HG03097 (cell line): Measurements from ENCODE around the gene NR5A1.

Source experiments
- ATAC-seq: cut with Tn5 transposase; IDR thresholded peaks from one replicate; pipeline ENCODE4 v1.9.1; 2021; ENCODE audit not compliant: unreplicated experiment, low FRiP score

Gene NR5A1

DNA sequence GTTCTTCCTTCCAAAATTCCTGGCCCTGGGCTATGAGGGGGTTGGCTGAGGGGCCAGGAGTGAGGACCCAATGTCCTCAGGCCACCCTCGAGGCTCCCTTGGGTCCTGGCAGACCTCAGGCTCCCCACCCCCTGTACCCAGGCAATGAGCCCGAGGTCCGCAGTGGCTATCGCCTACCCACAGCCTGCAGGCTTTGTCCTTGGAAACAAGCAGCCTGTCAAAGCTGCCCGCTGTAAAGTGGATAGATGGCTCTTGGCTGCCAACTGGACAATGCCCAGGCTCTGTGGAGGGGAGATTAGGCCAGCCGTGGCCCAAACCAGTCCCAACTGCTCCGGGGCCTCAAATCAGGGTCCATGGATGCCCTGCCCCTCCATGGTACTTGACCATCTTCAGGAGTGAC lies 59.2 kb downstream of the NR5A1 start:
- no peak for ATAC-seq

GRCh38 chr9:124447297-124447661 lies 59.9 kb downstream of the NR5A1 start:
- ATAC-seq, result no peak

DNA sequence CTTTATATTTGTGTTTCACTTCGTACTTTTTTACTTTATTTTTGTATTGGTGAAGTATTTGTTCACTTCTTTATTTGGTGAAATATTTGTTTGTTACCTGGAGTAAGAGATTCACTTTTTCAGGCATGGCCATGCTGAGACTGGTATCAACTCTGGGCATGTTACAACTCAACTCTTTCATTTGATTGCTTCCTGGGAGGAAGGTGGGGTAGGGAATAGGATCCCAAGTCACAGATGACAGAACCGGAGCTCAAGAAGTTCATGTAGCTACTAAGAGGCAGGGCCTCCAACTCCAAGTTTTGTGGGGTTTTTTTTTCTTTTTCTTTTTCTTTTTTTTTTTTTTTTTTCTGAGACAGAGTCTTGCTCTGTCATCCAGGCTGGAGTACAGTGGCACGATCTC lies 63.0 kb downstream of the NR5A1 start:
- no peak for ATAC-seq

GRCh38 chr9:124443625-124444024 lies 63.6 kb downstream of the NR5A1 start:
- no peak for ATAC-seq

DNA sequence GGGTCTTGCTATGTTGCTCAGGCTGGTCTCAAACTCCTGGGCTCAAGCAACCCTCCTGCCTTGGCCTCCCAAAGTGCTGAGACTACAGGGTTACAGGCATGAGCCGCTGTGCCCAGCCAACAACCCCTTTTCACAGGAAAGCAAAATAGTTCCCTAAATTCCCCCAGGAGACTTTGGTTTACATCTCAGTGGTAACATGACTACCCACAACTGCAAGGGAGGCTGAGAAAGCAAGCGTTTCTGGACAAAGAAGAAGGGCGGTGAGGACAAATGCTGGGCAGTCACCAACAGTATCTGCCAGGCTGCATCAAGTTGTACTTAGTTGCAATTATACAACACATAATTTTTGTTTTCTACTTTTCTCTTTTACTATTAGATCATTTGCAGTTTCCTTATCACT lies 64.4 kb downstream of the NR5A1 start:
- ATAC-seq, result no peak

DNA sequence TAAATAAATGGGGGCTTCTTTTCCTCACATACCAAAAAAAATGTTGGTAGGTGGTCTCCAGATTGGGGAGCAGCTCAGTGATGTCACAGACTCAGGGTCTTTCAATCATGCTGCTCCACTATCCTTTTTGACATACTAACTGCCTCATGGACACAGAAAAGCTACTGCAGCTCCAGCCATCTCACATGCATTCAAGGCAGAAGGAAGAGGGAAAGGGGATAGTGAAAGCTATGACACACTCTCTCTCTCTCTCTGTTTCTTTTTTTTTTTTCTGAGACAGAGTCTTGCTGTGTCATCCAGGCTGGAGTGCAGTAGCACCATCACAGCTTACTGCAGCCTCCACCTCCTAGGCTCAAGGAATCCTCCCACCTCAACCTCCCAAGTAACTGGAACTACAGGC lies 64.8 kb downstream of the NR5A1 start:
- no peak for ATAC-seq

DNA sequence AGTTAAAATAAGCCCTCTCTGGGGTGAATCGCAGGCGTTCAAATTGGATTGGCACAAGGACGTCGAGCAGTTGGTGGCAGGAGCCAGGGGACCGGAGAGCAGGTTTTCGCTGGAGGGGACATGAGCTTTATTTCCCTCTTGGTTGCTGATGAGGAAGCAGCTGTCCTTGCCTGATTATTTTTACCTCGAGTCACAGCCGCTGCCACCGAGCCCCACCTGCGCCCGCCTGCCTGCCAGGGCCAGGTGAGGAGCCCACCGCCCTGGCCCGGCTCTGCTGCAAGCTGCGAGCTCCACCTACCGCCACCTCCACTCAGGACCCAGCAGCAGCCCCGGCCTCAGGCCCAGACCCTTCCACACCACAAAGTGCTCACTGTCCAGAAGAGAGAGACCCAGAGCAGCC lies 65.9 kb downstream of the NR5A1 start:
- no peak for ATAC-seq

DNA sequence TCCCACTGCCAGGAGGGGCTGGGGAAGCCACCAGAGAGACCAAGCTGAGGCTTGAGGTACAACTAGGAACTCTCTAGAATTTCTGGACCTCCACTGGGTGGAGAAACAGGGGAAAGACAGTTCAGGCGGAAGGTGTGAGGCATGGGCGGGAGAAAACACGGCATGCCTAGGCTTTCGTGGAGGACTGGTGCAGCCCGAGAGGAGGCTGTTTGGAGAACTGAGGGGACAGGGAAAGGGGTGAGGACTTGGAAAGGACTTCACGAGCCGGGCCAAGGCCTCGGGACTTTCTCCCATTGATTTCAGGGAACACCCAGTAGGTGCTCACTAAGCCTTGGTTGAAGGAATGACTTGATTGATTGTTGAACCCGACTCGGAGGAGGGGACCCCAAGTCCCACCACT lies 66.4 kb downstream of the NR5A1 start:
- no peak for ATAC-seq

- ATAC-seq, result no peak
These were observed 67.4 kb downstream of the NR5A1 start for GRCh38 chr9:124439686-124440243.

GRCh38 chr9:124439086-124439485 lies 68.1 kb downstream of the NR5A1 start:
- no peak for ATAC-seq

DNA sequence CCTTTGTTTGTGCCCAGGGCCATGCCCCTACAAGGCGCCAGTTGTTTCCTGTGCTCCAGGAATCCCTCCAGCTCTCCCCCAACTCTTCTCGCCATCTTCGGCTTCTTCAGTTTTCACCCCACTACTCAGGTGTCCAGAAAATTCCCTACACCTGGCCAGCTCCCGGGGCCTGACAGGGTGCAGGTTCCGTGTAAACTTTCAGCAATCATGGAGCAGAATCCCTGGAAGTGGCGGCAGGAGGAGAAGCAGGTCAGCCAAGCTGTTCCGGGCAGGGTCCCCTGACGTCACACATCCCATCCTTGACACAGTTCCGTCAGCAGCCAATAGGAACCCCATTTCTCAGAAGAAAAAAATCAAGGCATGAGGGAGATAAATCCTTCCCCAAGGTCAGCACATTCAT lies 69.1 kb downstream of the NR5A1 start:
- ATAC-seq, result no peak

DNA sequence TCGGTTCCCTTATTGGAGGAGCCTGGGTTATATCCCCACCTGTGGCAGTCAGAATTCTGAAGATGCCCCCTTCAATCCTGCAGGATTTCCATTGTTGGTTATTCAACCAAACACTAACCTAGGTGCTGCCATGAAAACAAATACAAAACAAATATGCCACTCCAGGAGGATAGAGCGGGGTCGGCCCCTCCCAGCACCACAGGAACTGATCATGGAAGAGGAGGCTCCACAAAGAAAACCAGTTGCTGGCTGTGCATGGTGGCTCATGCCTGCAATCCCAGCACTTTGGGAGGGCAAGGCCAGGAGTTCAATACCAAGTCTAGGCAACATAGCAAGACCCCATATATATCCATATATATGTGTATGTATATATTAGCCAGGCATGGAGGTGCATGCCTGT lies 70.1 kb downstream of the NR5A1 start:
- no peak for ATAC-seq

DNA sequence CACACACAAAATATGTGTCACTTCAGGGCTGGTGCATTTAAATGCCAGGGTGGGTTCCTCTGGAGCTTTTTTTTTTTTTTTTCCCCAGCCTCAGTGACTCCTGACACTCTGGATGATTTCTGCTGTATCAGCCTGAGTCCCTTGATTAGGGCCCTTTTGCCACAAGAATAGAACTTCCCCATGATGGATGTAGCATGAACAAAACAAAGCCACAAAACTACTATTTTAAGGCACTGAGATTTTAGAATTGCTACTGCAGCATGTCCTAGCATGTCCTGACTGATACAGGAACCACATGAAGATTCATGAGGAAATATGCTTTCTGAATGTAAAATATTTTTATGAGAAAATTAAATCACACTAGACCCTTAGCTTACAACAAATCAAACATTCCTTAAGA lies 70.9 kb downstream of the NR5A1 start:
- ATAC-seq, result no peak
